GM12878 (cell line): Measurements from ENCODE around the gene FIG4. TPM values are rescaled to one million over a fixed set of nuclear protein-coding genes. Genes with fewer than 3 reads are reported as not detected.

Experiments
- ATAC-seq: fragments of 200-7000 bp; cut with Tn5 transposase; 3 replicates; pipeline ENCODE4 v1.9.1; 2020; ENCODE audit warnings: mild to moderate bottlenecking, moderate library complexity
- BruUV-seq: library from RNA; stranded (reverse); fragments of 400-500 nt; replicated peaks from 2 replicates; lab custom pipeline; 2021; lab: Mats Ljungman, UMichigan
- CTCF ChIA-PET: fragments of 300-600 bp; sonication (Branson Sonifier 250); formaldehyde crosslinking; extraction: SDS; loops from one replicate; lab custom pipeline; 2021; ENCODE audit warnings: inconsistent platforms; lab: Yijun Ruan, JAX
- POLR2A ChIA-PET: fragments of 350-600 bp; formaldehyde crosslinking; extraction: SDS; loops from one replicate; lab custom pipeline; 2021; ENCODE audit warnings: inconsistent platforms; lab: Charles Lee
- RAD21 ChIA-PET: fragments of 300-600 bp; sonication (Branson Sonifier 250); formaldehyde crosslinking; loops from one replicate; lab custom pipeline; 2023; ENCODE audit warnings: antibody characterized with exemption; ENCODE audit not compliant: unreplicated experiment; lab: Charles Lee
- SMC1A ChIA-PET: fragments of 300-600 bp; sonication (Branson Sonifier 250); formaldehyde crosslinking; loops from one replicate; lab custom pipeline; 2023; ENCODE audit not compliant: unreplicated experiment, uncharacterized antibody; lab: Charles Lee
- DNase-seq: peaks from one replicate; pipeline ENCODE4 v3.0.0-alpha.2; 2011; ENCODE audit warnings: low read depth, low spot score
- FAIRE-seq: peaks from 3 replicates; lab custom pipeline; 2011; peaks lifted over from hg19 to GRCh38; lab: Jason Lieb, UNC
- H2AFZ ChIP-seq: 2 replicates; pipeline ENCODE4 v1.6.0; 2011; ENCODE audit warnings: low read depth, low read length, control low read depth; ENCODE audit not compliant: control insufficient read depth
- H3K27ac ChIP-seq: 2 replicates; pipeline ENCODE4 v1.5.1; 2011; ENCODE audit warnings: control low read depth; ENCODE audit not compliant: control insufficient read depth, insufficient read depth
- H3K27me3 ChIP-seq, 2 experiments: replicated peaks in 1 of 2; 2 replicates each; pipeline versions ENCODE4 v1.6.0 to v1.6.1; 2011; ENCODE audit warnings: low read length in 1 of 2; ENCODE audit not compliant: control insufficient read depth in 2 of 2, insufficient read depth in 2 of 2
- H3K36me3 ChIP-seq, 2 experiments: 2 replicates each; pipeline ENCODE4 v1.5.1; 2011; ENCODE audit warnings: low read length in 1 of 2; ENCODE audit not compliant: control insufficient read depth in 2 of 2, insufficient read depth in 2 of 2
- H3K4me1 ChIP-seq: 2 replicates; pipeline ENCODE4 v1.6.1; 2011; ENCODE audit warnings: mild to moderate bottlenecking, low read length, moderate library complexity, mixed read lengths; ENCODE audit not compliant: control insufficient read depth, insufficient read depth
- H3K4me2 ChIP-seq: 2 replicates; pipeline ENCODE4 v1.6.0; 2011; ENCODE audit warnings: control low read depth; ENCODE audit not compliant: control insufficient read depth, insufficient read depth
- H3K4me3 ChIP-seq: fragments of 200-600 bp; sonication (generic); 2 replicates; pipeline ENCODE4 v1.5.1; 2016
- H3K79me2 ChIP-seq: 2 replicates; pipeline ENCODE4 v1.6.0; 2011; ENCODE audit warnings: low read length; ENCODE audit not compliant: control insufficient read depth, insufficient read depth
- H3K9ac ChIP-seq: 2 replicates; pipeline ENCODE4 v1.8.0; 2011; ENCODE audit warnings: low read length, control low read depth, mixed read lengths; ENCODE audit not compliant: control insufficient read depth, insufficient read depth
- H3K9me3 ChIP-seq: replicated peaks from 3 replicates; pipeline ENCODE4 v1.5.1; 2011; ENCODE audit warnings: mild to moderate bottlenecking, low read length; ENCODE audit not compliant: control insufficient read depth, insufficient read depth
- H4K20me1 ChIP-seq: 2 replicates; pipeline ENCODE4 v1.6.0; 2011; ENCODE audit not compliant: control insufficient read depth, insufficient read depth
- BCL3 ChIP-seq: IDR thresholded peaks from 2 replicates; pipeline ENCODE4 v1.6.1; 2011; ENCODE audit warnings: borderline replicate concordance, low read depth, mild to moderate bottlenecking, moderate library complexity, low read length; ENCODE audit not compliant: insufficient read depth, poor library complexity, severe bottlenecking
- CBFB ChIP-seq: IDR thresholded peaks from 2 replicates; pipeline ENCODE4 v1.6.1; 2016; ENCODE audit warnings: antibody characterized with exemption, low read depth
- CHD1 ChIP-seq: IDR thresholded peaks from 2 replicates; pipeline ENCODE4 v1.6.1; 2012; ENCODE audit warnings: low read depth, low read length, improper control_type of control experiment
- NFIC ChIP-seq: IDR thresholded peaks from 2 replicates; pipeline ENCODE4 v1.6.1; 2012; ENCODE audit warnings: low read depth, mild to moderate bottlenecking, inconsistent platforms, low read length, moderate library complexity
- NR2F1 ChIP-seq: fragments of 450-650 bp; conservative IDR thresholded peaks from 2 replicates; pipeline ENCODE4 v1.6.1; 2017; ENCODE audit warnings: mild to moderate bottlenecking
- PAX5 ChIP-seq: IDR thresholded peaks from 2 replicates; pipeline ENCODE4 v1.6.1; 2011; ENCODE audit warnings: low read depth, low read length, borderline replicate concordance
- RAD21 ChIP-seq: IDR thresholded peaks from 2 replicates; pipeline ENCODE4 v1.6.1; 2011; ENCODE audit warnings: mild to moderate bottlenecking, low read depth, low read length, moderate library complexity; ENCODE audit not compliant: insufficient read depth
- RUNX3 ChIP-seq: IDR thresholded peaks from 2 replicates; pipeline ENCODE4 v1.6.1; 2012; ENCODE audit warnings: low read length, inconsistent platforms
- TBL1XR1 ChIP-seq: IDR thresholded peaks from 2 replicates; pipeline ENCODE4 v1.6.1; 2012; ENCODE audit warnings: low read depth, low read length, improper control_type of control experiment
- TCF7 ChIP-seq: IDR thresholded peaks from 2 replicates; pipeline ENCODE4 v1.6.1; 2014; ENCODE audit warnings: antibody characterized with exemption, borderline replicate concordance
- YY1 ChIP-seq: IDR thresholded peaks from 2 replicates; pipeline ENCODE4 v1.6.1; 2011; ENCODE audit warnings: low read depth, mild to moderate bottlenecking, low read length
- WGBS: methylation state at CpG from one replicate; pipeline ENCODE4 v1.1.6; 2016; ENCODE audit warnings: low lambda C conversion rate; ENCODE audit not compliant: insufficient replicate concordance, insufficient coverage; ENCODE audit errors: missing lambda C conversion rate; 5-methylcytosine and 5-hydroxymethylcytosine counted together
- in situ Hi-C: fragments of 300-500 bp; cut with MboI; formaldehyde crosslinking; loops from 9 replicates; pipeline ENCODE4 v1.14.3; 2018; ENCODE audit warnings: mixed read lengths
- intact Hi-C: fragments of 100-400 bp; cut with micrococcal nuclease; formaldehyde crosslinking; loops from one replicate; pipeline ENCODE4 v1.14.2; 2022; ENCODE audit not compliant: unreplicated experiment
- polyA plus RNA-seq, 11 experiments: library from polyadenylated mRNA; depleted of rRNA in 4 of 11; unstranded in 6 of 11; stranded (reverse) in 5 of 11; fragments of >200 nt; fragmentation: Nextera tagmentation in 4 of 11; fragmentation: Illumina TruSeq in 1 of 11; extraction: Ambion mirVana in 4 of 11; extraction: Trizol in 1 of 11; gene quantifications; 1 replicate in 1 of 11; 2 replicates in 10 of 11; pipeline versions ENCODE4 v1.2.1 to v1.2.3, GENCODE V29; 2011 to 2016; ENCODE audit warnings: inconsistent platforms in 2 of 11, missing spikeins in 2 of 11, low read depth in 1 of 11
- total RNA-seq, 4 experiments: library from RNA; depleted of rRNA in 3 of 4; stranded (reverse); fragments of >200 nt in 3 of 4; fragmentation: Illumina TruSeq in 1 of 4; extraction: Trizol in 1 of 4; gene quantifications; 2 replicates each; pipeline versions ENCODE4 v1.2.1 to v1.2.3, GENCODE V29; 2013 to 2021

Gene FIG4
- total and polyA plus RNA-seq, 10 of the 15 experiments (the other 5 are each of a cell fraction or from before 2014, with no cell fraction given) = 3.8 to 23.2 (median 11.8) TPM

- Histone ChIP-seq H3K4me1 (peaks cover 11% of the 10 kb centered on the region), H3K36me3 (0 out of 4 replicates have a peak, but pooled peaks cover 0 to 4% of the 10 kb centered on the region in 2 experiments), H2AFZ (no peak overlapping the region), H3K4me2 (no peak overlapping the region), H3K9me3 (no peaks in the 10 kb centered on the region), H3K27ac (no peak overlapping the region), H3K79me2 (no peaks in the 10 kb centered on the region), H3K9ac (no peak overlapping the region), H3K27me3 (no peaks in the 10 kb centered on the region), H3K4me3 (no peak overlapping the region), H4K20me1 (no peaks in the 10 kb centered on the region)
- ChIA-PET SMC1A (no interaction called here), POLR2A (no interaction called here), CTCF (interaction anchor here (2.0 kb wide), 1 partner anchor 12 kb away, joined by 9 read pairs; no protein-coding TSS in a partner anchor), RAD21 (no interaction called here)
- BruUV-seq = no TSS peak
- ATAC-seq (peak; percentile 69), FAIRE-seq (no peak), DNase-seq (no peak)
- intact Hi-C loops (no loop called here), in situ Hi-C loops (no loop called here)
- TF ChIP-seq NR2F1 (peak; percentile 83), TCF7 (peak; percentile 97), YY1 (no peak), BCL3 (peak; percentile 30), NFIC (peak; percentile 56; the same call in 1 of the 2 replicates), PAX5 (0 out of 2 replicates have a peak, but pooled peaks have one; percentile 43), RAD21 (no peak), CBFB (0 out of 2 replicates have a peak, but pooled peaks have one; percentile 31), CHD1 (no peak), RUNX3 (peak; percentile 95), TBL1XR1 (0 out of 2 replicates have a peak, but pooled peaks have one; percentile 36)
- 55% methylated on average over 4 of the region's 4 CpGs for WGBS
Observed at GRCh38 chr6:109795994-109796555, 105.0 kb downstream of the FIG4 start.
